Measurements from ENCODE around the gene ABCF1. TPM values are rescaled to one million over a fixed set of nuclear protein-coding genes. Genes with fewer than 3 reads are reported as not detected.

Gene ABCF1
- total and polyA plus RNA-seq, 5 donors from 2014 or later: 14.3 to 113 (median 18.4) TPM

GRCh38 chr6:30572148-30572547 is 906 bp downstream of the ABCF1 start:
- Mint-ChIP-seq H3K4me1 (peaks cover 31 to 65% (median 53%) of the 10 kb centered on the region in 4 donors), H3K9me3 (no peaks in the 10 kb centered on the region), H3K27ac (peak overlapping the region; percentile 11 to 100 (median 100)), H3K4me3 (peak overlapping the region; percentile 92 to 99 (median 98)), H3K27me3 (peaks cover 10% of the 10 kb centered on the region), H3K36me3 (peaks cover 3% of the 10 kb centered on the region)
- Histone ChIP-seq H3K4me3 (ENCODE audit: low read depth, low read length) (peak overlapping the region; percentile 94), H3K36me3 (ENCODE audit: control insufficient read depth, insufficient read depth, low read length) (peaks cover 7% of the 10 kb centered on the region), H3K9me3 (ENCODE audit: control insufficient read depth in 2 of 2, low read length in 2 of 2) (no peaks in the 10 kb centered on the region), H3K4me1 (ENCODE audit: control insufficient read depth, insufficient read depth, low read length, poor library complexity, severe bottlenecking) (peaks cover 41% of the 10 kb centered on the region), H3K27ac (ENCODE audit: insufficient read depth, low read length, poor library complexity, severe bottlenecking) (peak overlapping the region; percentile 95), H3K27me3 (ENCODE audit: control insufficient read depth, insufficient read depth, low read length) (no peaks in the 10 kb centered on the region)
- ATAC-seq (ENCODE audit: low read depth in 2 of 2) (no peak), DNase-seq (no peak)

DNA sequence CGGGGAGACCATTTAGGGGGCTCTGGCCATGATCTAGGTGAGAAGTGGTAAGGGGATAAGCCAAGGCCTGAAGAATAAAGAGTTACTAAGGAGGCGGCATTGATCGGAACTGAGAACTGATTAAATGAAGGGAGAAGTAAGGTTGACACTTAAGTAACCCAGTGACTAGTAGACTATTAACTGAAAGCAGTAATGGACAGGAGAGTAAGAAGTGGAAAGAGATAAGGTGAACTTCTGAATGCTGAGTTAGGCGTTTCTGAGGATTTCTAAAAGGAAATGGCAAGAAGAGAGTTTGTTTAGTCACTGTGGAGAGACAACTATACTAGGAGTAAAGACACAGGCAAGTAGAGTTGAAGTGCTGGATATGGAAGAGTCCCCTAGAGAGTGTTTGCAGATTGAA is 1.9 kb downstream of the ABCF1 start:
- Histone ChIP-seq H3K9me3 (ENCODE audit: control insufficient read depth in 2 of 2, low read length in 2 of 2) (no peaks in the 10 kb centered on the region), H3K4me3 (ENCODE audit: low read depth, low read length) (peak overlapping the region; percentile 94), H3K36me3 (ENCODE audit: control insufficient read depth, insufficient read depth, low read length) (peaks cover 17% of the 10 kb centered on the region), H3K27me3 (ENCODE audit: control insufficient read depth, insufficient read depth, low read length) (no peaks in the 10 kb centered on the region), H3K4me1 (ENCODE audit: control insufficient read depth, insufficient read depth, low read length, poor library complexity, severe bottlenecking) (peaks cover 41% of the 10 kb centered on the region), H3K27ac (ENCODE audit: insufficient read depth, low read length, poor library complexity, severe bottlenecking) (peak overlapping the region; percentile 95)
- ATAC-seq (ENCODE audit: low read depth in 2 of 2) (no peak), DNase-seq (no peak)
- peaks cover 10% of the 10 kb centered on the region for H3K27me3 Mint-ChIP-seq
- H3K4me3 Mint-ChIP-seq: peak overlapping the region; percentile 67 to 99 (median 90)
- H3K9me3 Mint-ChIP-seq: no peaks in the 10 kb centered on the region
- peaks cover 33 to 65% (median 54%) of the 10 kb centered on the region in 4 donors for H3K4me1 Mint-ChIP-seq
- peaks cover 12% of the 10 kb centered on the region for H3K36me3 Mint-ChIP-seq
- peak overlapping the region; percentile 84 to 100 (median 100) for H3K27ac Mint-ChIP-seq

- Mint-ChIP-seq H3K36me3 (peaks cover 41% of the 10 kb centered on the region), H3K27ac (peak overlapping the region in 1 of 3 donors; percentile 58), H3K4me3 (no peak overlapping the region), H3K9me3 (no peaks in the 10 kb centered on the region), H3K27me3 (no peaks in the 10 kb centered on the region), H3K4me1 (peaks cover 16 to 30% (median 23%) of the 10 kb centered on the region in 4 donors)
- DNase-seq (no peak), ATAC-seq (ENCODE audit: low read depth in 2 of 2) (no peak)
- Histone ChIP-seq H3K27me3 (ENCODE audit: control insufficient read depth, insufficient read depth, low read length) (no peaks in the 10 kb centered on the region), H3K4me3 (ENCODE audit: low read depth, low read length) (no peak overlapping the region), H3K4me1 (ENCODE audit: control insufficient read depth, insufficient read depth, low read length, poor library complexity, severe bottlenecking) (peaks cover 19% of the 10 kb centered on the region), H3K9me3 (ENCODE audit: control insufficient read depth in 2 of 2, low read length in 2 of 2) (no peaks in the 10 kb centered on the region), H3K27ac (ENCODE audit: insufficient read depth, low read length, poor library complexity, severe bottlenecking) (no peak overlapping the region), H3K36me3 (ENCODE audit: control insufficient read depth, insufficient read depth, low read length) (peaks cover 59% of the 10 kb centered on the region)
Observed at GRCh38 chr6:30578051-30578450, 6.8 kb downstream of the ABCF1 start.

DNA sequence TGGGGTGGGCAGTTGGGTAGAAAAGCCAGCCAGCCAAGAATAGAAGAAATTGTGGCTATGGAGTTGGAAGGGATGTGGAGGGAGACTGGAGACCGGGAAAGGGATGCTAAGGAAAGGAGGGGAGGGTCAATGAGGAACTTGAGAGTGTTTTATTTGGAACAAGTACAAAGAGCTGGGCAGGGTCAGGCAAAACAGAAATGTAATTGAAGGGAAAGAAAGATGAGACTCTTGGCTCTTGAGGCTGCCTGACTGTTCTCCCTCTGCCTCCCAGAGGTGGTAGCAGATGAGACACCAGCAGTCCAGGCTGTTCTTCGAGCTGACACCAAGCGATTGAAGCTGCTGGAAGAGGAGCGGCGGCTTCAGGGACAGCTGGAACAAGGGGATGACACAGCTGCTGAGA is 12.7 kb downstream of the ABCF1 start:
- H3K36me3 ChIP-seq (ENCODE audit: control insufficient read depth, insufficient read depth, low read length): peaks cover 88% of the 10 kb centered on the region
- no peaks in the 10 kb centered on the region for H3K27me3 ChIP-seq (ENCODE audit: control insufficient read depth, insufficient read depth, low read length)
- no peak for ATAC-seq (ENCODE audit: low read depth in 2 of 2)
- no peaks in the 10 kb centered on the region for H3K4me1 ChIP-seq (ENCODE audit: control insufficient read depth, insufficient read depth, low read length, poor library complexity, severe bottlenecking)
- H3K4me3 ChIP-seq (ENCODE audit: low read depth, low read length): no peak overlapping the region
- Mint-ChIP-seq H3K27ac (no peak overlapping the region), H3K9me3 (no peaks in the 10 kb centered on the region), H3K4me1 (no peaks in the 10 kb centered on the region), H3K4me3 (no peak overlapping the region), H3K27me3 (no peaks in the 10 kb centered on the region), H3K36me3 (peaks cover 55% of the 10 kb centered on the region)
- no peak overlapping the region for H3K27ac ChIP-seq (ENCODE audit: insufficient read depth, low read length, poor library complexity, severe bottlenecking)
- no peaks in the 10 kb centered on the region for H3K9me3 ChIP-seq (ENCODE audit: control insufficient read depth in 2 of 2, low read length in 2 of 2)
- DNase-seq: no peak

GRCh38 chr6:30589754-30590358 is 18.6 kb downstream of the ABCF1 start:
- no peak for ATAC-seq (ENCODE audit: low read depth in 2 of 2)
- Mint-ChIP-seq H3K36me3 (peaks cover 49% of the 10 kb centered on the region), H3K4me3 (no peak overlapping the region), H3K27me3 (no peaks in the 10 kb centered on the region), H3K27ac (no peak overlapping the region), H3K9me3 (no peaks in the 10 kb centered on the region), H3K4me1 (peaks cover 0 to 11% (median 3%) of the 10 kb centered on the region in 4 donors)
- no peak for DNase-seq
- Histone ChIP-seq H3K4me1 (ENCODE audit: control insufficient read depth, insufficient read depth, low read length, poor library complexity, severe bottlenecking) (no peaks in the 10 kb centered on the region), H3K36me3 (ENCODE audit: control insufficient read depth, insufficient read depth, low read length) (peaks cover 59% of the 10 kb centered on the region), H3K9me3 (ENCODE audit: control insufficient read depth in 2 of 2, low read length in 2 of 2) (no peaks in the 10 kb centered on the region), H3K27me3 (ENCODE audit: control insufficient read depth, insufficient read depth, low read length) (no peaks in the 10 kb centered on the region), H3K27ac (ENCODE audit: insufficient read depth, low read length, poor library complexity, severe bottlenecking) (no peak overlapping the region), H3K4me3 (ENCODE audit: low read depth, low read length) (no peak overlapping the region)

DNA sequence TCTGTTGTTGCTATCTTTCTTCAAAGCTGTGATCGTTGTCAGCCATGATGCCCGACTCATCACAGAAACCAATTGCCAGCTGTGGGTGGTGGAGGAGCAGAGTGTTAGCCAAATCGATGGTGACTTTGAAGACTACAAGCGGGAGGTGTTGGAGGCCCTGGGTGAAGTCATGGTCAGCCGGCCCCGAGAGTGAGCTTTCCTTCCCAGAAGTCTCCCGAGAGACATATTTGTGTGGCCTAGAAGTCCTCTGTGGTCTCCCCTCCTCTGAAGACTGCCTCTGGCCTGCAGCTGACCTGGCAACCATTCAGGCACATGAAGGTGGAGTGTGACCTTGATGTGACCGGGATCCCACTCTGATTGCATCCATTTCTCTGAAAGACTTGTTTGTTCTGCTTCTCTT is 19.3 kb downstream of the ABCF1 start:
- no peaks in the 10 kb centered on the region for H3K9me3 Mint-ChIP-seq
- DNase-seq (no peak), ATAC-seq (ENCODE audit: low read depth in 2 of 2) (no peak)
- Histone ChIP-seq H3K4me3 (ENCODE audit: low read depth, low read length) (no peak overlapping the region), H3K27ac (ENCODE audit: insufficient read depth, low read length, poor library complexity, severe bottlenecking) (no peak overlapping the region), H3K27me3 (ENCODE audit: control insufficient read depth, insufficient read depth, low read length) (no peaks in the 10 kb centered on the region), H3K36me3 (ENCODE audit: control insufficient read depth, insufficient read depth, low read length) (peaks cover 53% of the 10 kb centered on the region), H3K4me1 (ENCODE audit: control insufficient read depth, insufficient read depth, low read length, poor library complexity, severe bottlenecking) (no peaks in the 10 kb centered on the region), H3K9me3 (ENCODE audit: control insufficient read depth in 2 of 2, low read length in 2 of 2) (no peaks in the 10 kb centered on the region)
- H3K4me1 Mint-ChIP-seq: peaks cover 0 to 11% (median 4%) of the 10 kb centered on the region in 4 donors
- H3K27ac Mint-ChIP-seq: peak overlapping the region in 2 of 3 donors; percentile 33 to 45
- H3K36me3 Mint-ChIP-seq: peaks cover 44% of the 10 kb centered on the region
- no peak overlapping the region for H3K4me3 Mint-ChIP-seq
- H3K27me3 Mint-ChIP-seq: no peaks in the 10 kb centered on the region

DNA sequence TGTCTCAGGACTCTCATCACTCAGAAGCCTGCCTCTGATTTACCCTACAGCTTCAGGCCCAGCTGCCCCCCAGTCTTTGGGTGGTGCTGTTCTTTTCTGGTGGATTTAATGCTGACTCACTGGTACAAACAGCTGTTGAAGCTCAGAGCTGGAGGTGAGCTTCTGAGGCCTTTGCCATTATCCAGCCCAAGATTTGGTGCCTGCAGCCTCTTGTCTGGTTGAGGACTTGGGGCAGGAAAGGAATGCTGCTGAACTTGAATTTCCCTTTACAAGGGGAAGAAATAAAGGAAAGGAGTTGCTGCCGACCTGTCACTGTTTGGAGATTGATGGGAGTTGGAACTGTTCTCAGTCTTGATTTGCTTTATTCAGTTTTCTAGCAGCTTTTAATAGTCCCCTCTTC is 19.8 kb downstream of the ABCF1 start:
- ATAC-seq (ENCODE audit: low read depth in 2 of 2) (no peak), DNase-seq (no peak)
- Histone ChIP-seq H3K27me3 (ENCODE audit: control insufficient read depth, insufficient read depth, low read length) (no peaks in the 10 kb centered on the region), H3K36me3 (ENCODE audit: control insufficient read depth, insufficient read depth, low read length) (peaks cover 48% of the 10 kb centered on the region), H3K4me1 (ENCODE audit: control insufficient read depth, insufficient read depth, low read length, poor library complexity, severe bottlenecking) (no peaks in the 10 kb centered on the region), H3K4me3 (ENCODE audit: low read depth, low read length) (no peak overlapping the region), H3K9me3 (ENCODE audit: control insufficient read depth in 2 of 2, low read length in 2 of 2) (no peaks in the 10 kb centered on the region), H3K27ac (ENCODE audit: insufficient read depth, low read length, poor library complexity, severe bottlenecking) (no peak overlapping the region)
- Mint-ChIP-seq H3K27me3 (no peaks in the 10 kb centered on the region), H3K4me1 (peaks cover 0 to 11% (median 5%) of the 10 kb centered on the region in 4 donors), H3K9me3 (no peaks in the 10 kb centered on the region), H3K27ac (peak overlapping the region; percentile 20 to 45 (median 33)), H3K4me3 (no peak overlapping the region), H3K36me3 (peaks cover 43% of the 10 kb centered on the region)

DNA sequence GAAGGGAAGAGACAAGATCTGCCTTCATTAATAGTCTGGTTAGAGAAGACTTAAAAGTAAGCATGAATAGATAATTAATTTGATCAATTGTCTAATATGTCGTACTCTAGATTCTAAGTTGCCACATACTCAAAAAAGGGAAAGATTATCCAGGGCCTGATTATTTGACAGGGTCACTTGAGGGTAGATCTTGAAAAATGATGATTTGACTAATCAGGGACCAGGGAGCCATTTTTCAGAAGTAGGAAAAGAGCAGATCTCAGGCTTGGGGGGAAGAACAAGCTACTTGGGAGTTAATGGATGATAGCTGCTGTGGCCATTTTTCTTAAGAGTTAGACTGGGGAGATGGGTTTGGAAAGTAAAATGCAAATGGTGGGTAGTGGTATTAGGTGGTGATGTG is 21.0 kb downstream of the ABCF1 start:
- Mint-ChIP-seq H3K36me3 (peaks cover 38% of the 10 kb centered on the region), H3K4me3 (no peak overlapping the region), H3K27ac (peak overlapping the region; percentile 44 to 67 (median 50)), H3K9me3 (no peaks in the 10 kb centered on the region), H3K27me3 (no peaks in the 10 kb centered on the region), H3K4me1 (peaks cover 0 to 13% (median 8%) of the 10 kb centered on the region in 4 donors)
- no peak overlapping the region for H3K4me3 ChIP-seq (ENCODE audit: low read depth, low read length)
- ATAC-seq (ENCODE audit: low read depth in 2 of 2): no peak
- no peaks in the 10 kb centered on the region for H3K27me3 ChIP-seq (ENCODE audit: control insufficient read depth, insufficient read depth, low read length)
- H3K4me1 ChIP-seq (ENCODE audit: control insufficient read depth, insufficient read depth, low read length, poor library complexity, severe bottlenecking): no peaks in the 10 kb centered on the region
- no peaks in the 10 kb centered on the region for H3K9me3 ChIP-seq (ENCODE audit: control insufficient read depth in 2 of 2, low read length in 2 of 2)
- H3K27ac ChIP-seq (ENCODE audit: insufficient read depth, low read length, poor library complexity, severe bottlenecking): no peak overlapping the region
- no peak for DNase-seq
- H3K36me3 ChIP-seq (ENCODE audit: control insufficient read depth, insufficient read depth, low read length): peaks cover 37% of the 10 kb centered on the region
